HG02588 (cell line): Measurements from ENCODE around the gene ITIH6.
"Not testable (repeated sequence)": the region's sequence is repeated elsewhere in the genome, so short reads cannot be mapped to it uniquely, and the experiment has no call there.

ENCODE experiments used
- ATAC-seq: cut with Tn5 transposase; IDR thresholded peaks from one replicate; pipeline ENCODE4 v1.9.1; 2021; ENCODE audit warnings: mild to moderate bottlenecking, moderate library complexity; ENCODE audit not compliant: unreplicated experiment

ITIH6 gene

DNA sequence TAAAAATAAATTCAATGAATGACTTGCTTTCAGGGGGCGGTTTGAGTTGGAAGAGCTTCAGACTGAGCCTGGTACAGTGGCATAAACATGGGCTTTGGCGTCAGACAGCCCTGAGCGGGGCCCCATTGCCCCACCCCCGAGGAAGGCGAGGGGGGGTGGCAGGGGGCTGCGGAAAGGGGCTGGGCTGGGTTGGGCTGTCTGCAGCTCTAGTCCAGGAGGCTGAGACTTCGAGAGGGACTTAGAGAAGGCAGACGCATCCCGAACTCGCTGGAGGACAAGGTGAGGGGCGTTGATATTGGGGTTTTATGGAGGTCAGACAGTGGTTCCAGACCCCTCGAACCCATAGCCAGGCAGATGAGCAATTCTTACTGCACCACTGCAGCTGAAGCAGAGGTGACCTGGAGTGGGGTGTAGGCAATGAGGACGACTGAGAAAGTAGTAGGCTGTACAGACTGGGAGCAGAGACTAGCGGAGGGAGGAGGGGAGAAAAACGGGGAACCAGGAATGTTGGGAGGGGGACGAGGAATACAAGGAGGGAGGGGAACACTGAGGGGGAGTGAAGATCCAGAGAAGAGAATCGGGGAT, 9.6 kb upstream of the ITIH6 start, which contains the start of gene MAGED2:
Gene MAGED2 (plus strand): TSS at position 222 of the 585 bp plus-strand sequence. CDS start 1,587 bp downstream, outside the sequence.
- no peak for ATAC-seq

GRCh38 chrX:54799046-54799445, 991 bp upstream of the ITIH6 start:
- no peak for ATAC-seq

- no peak for ATAC-seq
Observed at GRCh38 chrX:54794795-54795194, 3.3 kb downstream of the ITIH6 start.

- no peak for ATAC-seq
Observed at GRCh38 chrX:54794028-54794427, 4.0 kb downstream of the ITIH6 start.

DNA sequence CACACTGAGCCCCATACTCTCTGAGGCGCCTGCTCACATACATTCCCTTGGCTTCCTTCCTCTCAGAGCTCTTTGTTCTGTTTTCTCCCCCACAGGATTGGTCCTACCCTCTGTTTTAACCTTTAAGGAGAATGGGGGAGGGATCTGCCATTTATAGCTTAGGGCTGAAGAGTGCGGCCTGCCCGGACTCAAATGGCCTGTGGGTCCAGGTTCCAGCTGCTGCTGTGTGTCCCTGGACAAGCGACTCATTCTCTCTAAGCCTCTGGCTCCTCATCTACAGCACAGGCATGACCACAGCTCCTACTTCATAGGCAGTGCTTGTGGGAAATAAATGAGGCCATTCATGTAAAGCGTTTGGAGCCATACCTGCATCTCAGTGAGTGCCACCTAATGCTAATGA, 8.7 kb downstream of the ITIH6 start:
- not testable (repeated sequence) for ATAC-seq

DNA sequence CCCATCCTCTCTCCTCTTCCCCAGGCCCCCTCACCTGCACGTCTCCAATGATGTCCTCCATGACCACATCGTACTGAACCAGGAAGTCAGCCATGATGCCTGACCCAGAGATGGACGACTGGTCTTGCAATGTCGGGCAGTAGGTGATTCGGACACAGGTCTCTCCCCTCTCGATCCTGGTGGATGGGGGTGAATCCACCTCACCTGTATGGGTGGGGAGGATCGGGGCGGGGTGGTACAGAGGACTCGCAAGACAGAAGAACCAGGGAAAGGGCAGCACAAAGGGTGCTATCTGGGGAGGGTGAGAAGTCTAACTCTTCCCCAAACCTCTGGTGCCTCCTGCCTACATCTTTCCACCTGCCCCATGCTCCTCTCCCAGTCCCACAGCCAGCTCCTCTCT, 9.6 kb downstream of the ITIH6 start:
- no peak for ATAC-seq

DNA sequence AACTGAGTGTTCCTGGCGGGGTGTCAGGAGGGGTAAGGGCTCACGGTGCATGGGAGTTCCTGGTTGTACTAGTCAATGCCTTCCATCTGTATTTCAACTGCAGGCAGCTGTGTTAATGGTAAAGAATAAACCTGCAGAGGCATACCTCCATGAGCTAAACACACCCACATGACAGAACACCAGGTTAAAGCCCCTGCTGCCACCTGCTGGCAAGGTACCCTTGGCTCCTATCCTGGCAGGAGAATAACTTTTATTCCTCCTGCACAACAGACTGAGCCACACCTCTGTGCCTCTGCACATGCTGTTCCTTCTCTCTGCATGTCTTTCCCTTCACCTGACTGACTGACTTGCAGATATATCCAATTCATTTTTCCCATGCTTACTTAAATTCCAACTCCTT, 11.1 kb downstream of the ITIH6 start:
- no peak for ATAC-seq

- no peak for ATAC-seq
Observed at GRCh38 chrX:54785901-54786300, 12.2 kb downstream of the ITIH6 start.

- no peak for ATAC-seq
Observed at GRCh38 chrX:54776987-54777672, 20.9 kb downstream of the ITIH6 start.

DNA sequence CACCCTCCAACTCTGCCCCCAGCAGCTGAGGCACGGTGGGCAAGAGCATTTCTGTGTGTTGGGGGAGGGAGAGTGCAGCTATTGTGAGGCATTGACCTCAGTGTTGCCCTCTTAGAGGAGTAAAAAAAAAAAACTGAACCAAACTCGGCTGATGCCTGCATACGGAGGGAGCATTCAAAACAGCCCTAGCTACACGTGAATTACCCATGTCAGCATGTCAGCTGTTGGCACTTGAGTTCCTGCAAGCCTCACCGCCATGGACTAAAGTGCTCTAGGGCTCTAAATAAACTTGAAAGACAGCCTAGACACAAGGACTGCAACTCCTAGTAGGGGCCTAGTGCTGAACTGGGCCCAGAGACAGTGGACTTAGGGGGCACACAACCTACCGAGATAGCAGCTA, 22.0 kb downstream of the ITIH6 start:
- no peak for ATAC-seq

DNA sequence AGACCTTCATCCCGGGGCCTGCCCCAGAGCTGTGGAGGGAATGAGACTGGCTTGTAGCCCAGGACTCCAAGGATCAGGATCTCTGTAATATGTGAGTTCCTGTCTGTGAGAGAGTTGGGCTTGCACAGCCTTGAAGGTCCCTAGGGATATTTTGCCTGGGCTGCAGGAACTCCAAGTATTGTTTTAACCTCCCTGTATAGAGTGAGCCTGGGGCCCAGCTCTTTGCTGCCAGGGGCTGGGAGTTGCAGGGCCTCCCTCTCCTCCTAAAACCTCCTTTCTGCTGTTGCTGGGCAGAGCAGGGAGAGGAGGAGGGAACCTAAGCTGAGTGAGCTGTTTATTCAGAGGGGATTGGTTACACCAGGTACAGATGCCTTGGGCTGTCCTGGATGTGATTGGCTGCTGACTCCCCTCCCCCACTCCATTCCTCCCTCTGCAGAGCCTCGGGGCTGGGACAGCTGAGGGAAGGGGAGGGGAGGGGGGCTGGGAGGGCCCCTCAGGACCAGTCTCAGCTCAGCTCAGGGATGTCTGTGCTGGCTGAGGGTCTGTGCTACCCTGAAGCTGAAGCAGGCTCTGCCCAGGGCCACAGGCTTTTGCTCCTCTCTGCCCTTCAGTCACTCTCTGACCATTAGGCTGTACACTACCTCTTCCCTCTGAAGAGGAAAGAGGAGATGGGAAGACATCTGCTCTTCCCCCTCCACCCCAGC, 23.5 kb downstream of the ITIH6 start:
- ATAC-seq, result not testable (repeated sequence)

DNA sequence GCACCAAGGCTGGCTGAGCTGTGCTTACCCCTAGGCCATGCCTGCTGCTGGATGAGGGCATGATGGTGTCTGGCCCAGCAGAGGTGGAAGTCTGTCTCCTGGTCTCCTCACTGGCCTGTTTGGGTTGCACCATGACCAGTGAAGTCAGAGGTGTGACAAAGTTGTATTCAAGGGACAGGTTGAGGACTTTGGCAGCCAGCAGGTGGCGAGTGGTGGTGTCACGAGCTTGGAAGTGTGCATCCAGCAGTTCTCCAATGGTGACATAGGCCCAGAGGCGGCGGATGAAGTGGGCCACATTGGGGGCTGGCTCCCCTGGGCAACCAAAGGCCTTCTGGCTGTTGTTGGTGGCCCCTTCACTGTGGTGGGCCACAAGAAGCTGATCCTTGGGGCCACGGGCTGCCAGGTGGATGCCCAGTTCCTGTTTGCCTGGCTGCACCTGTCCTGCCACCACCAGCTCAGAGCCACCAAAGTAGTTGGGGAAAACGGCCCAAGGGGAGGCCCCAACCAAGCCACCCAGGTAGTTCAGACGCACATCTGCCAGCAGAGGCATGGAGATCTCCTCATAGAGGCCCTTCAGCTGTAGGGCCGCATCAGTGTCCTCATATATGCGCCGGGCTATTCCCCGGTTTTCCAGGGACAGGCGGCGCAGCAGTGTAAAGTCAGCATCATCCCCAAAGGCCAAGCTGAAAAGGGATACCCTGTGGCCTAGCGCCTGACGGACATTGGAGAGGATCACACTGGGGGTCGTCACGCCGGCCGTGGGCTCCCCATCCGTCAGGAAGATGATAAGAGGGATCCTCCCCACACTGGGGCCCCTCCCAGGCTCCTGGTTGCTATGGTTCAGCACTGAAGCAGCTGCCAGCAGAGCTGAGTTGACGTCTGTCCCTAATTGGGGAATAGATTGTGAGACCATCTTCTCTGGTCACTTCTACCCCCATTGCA, 39.7 kb downstream of the ITIH6 start:
- ATAC-seq, result no peak

DNA sequence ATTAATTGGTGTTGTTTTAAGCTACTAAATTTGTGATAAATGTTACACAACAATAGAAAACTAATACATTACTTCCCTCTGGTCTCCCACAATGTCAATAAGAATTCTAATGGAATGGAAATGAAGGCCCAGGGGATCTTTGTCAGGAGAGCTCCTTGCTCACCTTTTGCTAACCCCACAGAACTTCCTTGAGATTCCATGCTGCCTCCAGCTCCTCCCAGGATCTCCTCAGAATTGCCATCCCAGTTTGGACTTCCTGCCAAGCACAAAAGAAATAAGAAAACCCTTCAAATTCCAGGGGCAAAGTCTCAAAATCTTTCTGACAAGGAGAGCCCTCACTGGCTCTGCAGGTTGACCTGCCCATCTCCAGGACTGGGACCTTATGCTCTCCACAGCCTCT, 43.2 kb downstream of the ITIH6 start:
- ATAC-seq, result no peak

DNA sequence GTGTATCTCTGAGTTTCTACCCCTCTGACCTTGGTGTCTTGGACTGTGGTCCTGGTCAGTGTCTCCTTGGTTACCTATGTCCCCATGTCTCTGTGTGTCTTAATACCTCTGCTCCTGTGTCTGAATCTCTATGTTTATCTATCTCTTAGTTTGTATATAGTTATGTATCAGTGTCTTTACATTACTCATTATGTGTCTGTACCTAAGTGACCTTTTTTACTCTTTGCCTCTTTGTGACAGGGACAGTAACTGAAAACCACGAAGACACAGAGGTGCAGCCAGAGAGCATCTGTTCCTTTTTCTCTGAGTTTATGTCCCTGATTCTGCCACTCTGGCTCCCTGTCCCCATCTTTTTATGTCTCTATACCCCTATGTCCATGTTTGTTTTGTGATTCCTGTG, 49.4 kb downstream of the ITIH6 start:
- no peak for ATAC-seq

- ATAC-seq, result no peak
Observed at GRCh38 chrX:54747733-54748393, 50.2 kb downstream of the ITIH6 start.

DNA sequence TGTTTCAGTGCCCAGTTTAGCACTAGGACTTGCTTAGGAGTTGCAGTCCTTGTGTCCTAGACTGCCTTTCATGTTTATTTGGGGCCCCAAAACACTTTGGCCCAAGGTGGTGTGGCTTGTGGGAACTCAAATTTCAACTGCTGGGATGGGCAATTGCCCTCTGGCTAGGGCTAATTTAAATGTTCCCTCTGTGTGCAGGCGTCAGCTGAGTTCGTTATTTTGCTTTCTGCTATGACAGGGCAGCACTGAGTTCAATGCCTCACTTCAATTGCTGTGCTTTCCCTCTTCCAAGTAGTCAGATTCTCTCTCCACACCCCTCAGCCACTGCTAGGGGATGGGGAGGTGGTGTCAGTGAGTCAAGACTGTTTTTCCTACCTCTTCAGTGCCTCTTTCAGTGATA, 51.1 kb downstream of the ITIH6 start:
- ATAC-seq, result no peak

GRCh38 chrX:54745676-54746075, 52.4 kb downstream of the ITIH6 start:
- no peak for ATAC-seq

DNA sequence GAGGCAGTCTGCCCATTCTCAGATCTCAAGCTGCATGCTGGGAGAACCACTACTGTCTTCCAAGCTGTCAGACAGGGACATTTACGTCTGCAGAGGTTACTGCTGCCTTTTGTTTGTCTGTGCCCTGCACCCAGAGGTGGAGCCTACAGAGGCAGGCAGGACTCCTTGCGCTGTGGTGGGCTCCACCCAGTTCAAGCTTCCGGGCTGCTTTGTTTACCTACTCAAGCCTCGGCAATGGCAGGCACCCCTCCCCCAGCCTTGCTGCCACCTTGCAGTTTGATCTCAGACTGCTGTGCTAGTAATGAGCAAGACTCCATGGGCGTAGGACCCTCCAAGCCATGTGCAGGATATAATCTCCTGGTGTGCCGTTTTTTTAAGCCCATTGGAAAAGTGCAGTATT, 59.5 kb downstream of the ITIH6 start:
- ATAC-seq, result not testable (repeated sequence)

DNA sequence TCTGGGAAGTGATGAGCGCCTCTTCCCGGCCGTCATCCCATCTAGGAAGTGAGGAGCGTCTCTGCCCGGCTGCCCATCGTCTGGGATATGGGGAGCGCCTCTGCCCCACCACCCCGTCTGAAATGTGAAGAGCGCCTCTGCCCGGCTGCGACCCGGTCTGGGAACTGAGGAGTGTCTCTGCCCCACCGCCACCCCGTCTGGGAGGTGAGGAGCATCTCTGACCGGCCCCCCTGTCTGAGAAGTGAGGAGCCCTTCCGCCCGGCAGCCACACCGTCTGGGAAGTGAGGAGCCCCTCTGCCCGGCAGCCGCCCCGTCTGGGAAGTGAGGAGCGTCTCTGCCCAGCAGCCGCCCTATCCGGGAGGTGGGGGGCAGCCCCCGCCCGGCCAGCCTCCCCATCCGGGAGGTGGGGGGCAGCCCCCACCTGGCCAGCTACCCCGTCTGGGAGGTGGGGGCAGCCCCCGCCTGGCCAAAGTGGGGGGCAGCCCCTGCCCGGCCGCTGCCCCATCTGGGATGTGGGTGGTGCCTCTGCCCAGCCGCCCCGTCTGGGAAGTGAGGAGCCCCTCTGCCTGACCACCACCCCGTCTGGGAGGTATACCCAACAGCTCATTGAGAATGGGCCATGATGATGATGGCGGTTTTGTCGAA, 61.6 kb downstream of the ITIH6 start:
- not testable (repeated sequence) for ATAC-seq

- ATAC-seq, result no peak
Observed at GRCh38 chrX:54721424-54721823, 76.6 kb downstream of the ITIH6 start.
